ENCODE data around the gene CAMK1G.

The CAMK1G gene

GRCh38 chr1:209646558-209646957 lies 63.0 kb downstream of the CAMK1G start:
- no peak for DNase-seq (ENCODE audit: low spot score)
- no peak overlapping the region for H3K4me3 ChIP-seq
- no peak overlapping the region for H3K27ac ChIP-seq
- no peak for TF ChIP-seq CTCF (IDR thresholded peaks at IDR 0.05)

- Histone ChIP-seq H3K4me3 (no peak overlapping the region), H3K27ac (no peak overlapping the region)
- no peak for DNase-seq (ENCODE audit: low spot score)
- TF ChIP-seq CTCF (IDR thresholded peaks at IDR 0.05), result no peak
These were observed 63.6 kb downstream of the CAMK1G start for GRCh38 chr1:209647156-209647555.

DNA sequence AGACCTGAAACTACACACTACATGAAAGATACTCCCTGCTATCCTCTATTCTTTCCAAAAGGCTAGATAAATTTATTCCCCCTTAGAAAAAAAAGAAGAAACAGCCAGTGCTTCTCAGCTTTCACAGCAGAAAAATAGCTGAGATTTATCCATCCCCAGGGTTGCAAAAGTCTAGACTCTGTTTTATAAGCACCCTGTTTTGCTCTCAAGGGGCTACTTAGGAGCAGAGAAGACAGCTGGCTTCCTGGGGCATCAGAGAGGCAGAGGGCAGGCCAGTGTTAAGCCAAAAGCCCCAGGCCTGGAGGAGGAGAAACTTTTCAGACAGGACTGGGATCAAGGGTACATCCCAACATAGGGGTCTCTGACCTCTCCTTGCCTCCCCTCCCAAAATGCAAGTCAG lies 64.8 kb downstream of the CAMK1G start:
- no peak for DNase-seq (ENCODE audit: low spot score)
- Histone ChIP-seq H3K4me3 (no peak overlapping the region), H3K27ac (peak overlapping the region; percentile 4 to 38)
- no peak for TF ChIP-seq CTCF (IDR thresholded peaks at IDR 0.05)

- peak overlapping the region; percentile 38 to 69 for H3K27ac ChIP-seq
- no peak for DNase-seq (ENCODE audit: low spot score)
- H3K4me3 ChIP-seq, result no peak overlapping the region
- no peak for TF ChIP-seq CTCF (IDR thresholded peaks at IDR 0.05)
These were observed 65.6 kb downstream of the CAMK1G start for GRCh38 chr1:209648931-209649776.

- no peak for DNase-seq (ENCODE audit: low spot score)
- Histone ChIP-seq H3K4me3 (no peak overlapping the region), H3K27ac (peak overlapping the region in 1 of 2 donors; percentile 59)
- no peak for TF ChIP-seq CTCF (IDR thresholded peaks at IDR 0.05)
These were observed 66.9 kb downstream of the CAMK1G start for GRCh38 chr1:209650454-209650853.

GRCh38 chr1:209651138-209651587 lies 67.6 kb downstream of the CAMK1G start:
- Histone ChIP-seq H3K4me3 (no peak overlapping the region), H3K27ac (peak overlapping the region in 1 of 2 donors; percentile 59)
- no peak for TF ChIP-seq CTCF (IDR thresholded peaks at IDR 0.05)
- DNase-seq (ENCODE audit: low spot score), result no peak

Data from coronary artery (tissue), 2 donors.